22Rv1 (cell line): ENCODE results near the gene STPG2.

Experiments used
- H3K27ac ChIP-seq: fragments of 450-650 bp; 2 replicates; pipeline ENCODE4 v1.5.1; 2017
- ZFX ChIP-seq: fragments of 450-650 bp; IDR thresholded peaks from 2 replicates; pipeline ENCODE4 v1.6.1; 2017; ENCODE audit warnings: antibody characterized with exemption, borderline replicate concordance
- TF ChIP-seq, protein P1 (sequence below): fragments of 450-650 bp; IDR thresholded peaks from 2 replicates; pipeline ENCODE4 v1.5.1; 2017; ENCODE audit warnings: mild to moderate bottlenecking

Gene STPG2

DNA sequence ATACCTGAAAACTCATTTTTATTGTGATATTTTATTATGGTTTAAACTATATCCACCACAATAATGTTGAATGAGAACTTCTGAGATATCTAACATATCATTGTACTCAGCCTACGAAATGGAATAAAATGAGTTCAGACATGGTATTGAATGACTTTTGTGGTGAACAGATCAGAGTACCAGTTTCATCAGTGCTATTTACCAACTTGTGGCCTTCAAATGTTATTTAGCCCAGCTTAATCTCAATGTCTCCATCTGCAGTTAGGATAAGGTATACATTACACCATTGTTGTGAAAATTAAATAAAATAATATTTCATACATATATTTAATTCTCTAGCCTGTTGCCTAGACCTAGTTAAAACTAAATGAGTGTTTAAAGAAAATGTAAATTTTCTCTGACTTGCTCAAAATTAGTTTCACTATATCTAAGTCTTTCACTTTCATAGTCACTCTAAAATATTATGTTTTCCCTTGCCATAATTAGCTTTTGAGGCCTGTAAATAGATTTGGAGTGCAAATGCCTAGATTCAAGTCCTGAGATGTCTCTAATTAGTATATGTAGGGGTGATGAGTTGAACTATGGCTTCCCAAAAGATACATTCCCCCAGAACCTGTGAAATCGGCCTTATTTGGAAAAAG is 594.2 kb downstream of the STPG2 start:
- no peak overlapping the region for H3K27ac ChIP-seq
- no peak for TF ChIP-seq ZFX
- TF ChIP-seq, protein P1, sequence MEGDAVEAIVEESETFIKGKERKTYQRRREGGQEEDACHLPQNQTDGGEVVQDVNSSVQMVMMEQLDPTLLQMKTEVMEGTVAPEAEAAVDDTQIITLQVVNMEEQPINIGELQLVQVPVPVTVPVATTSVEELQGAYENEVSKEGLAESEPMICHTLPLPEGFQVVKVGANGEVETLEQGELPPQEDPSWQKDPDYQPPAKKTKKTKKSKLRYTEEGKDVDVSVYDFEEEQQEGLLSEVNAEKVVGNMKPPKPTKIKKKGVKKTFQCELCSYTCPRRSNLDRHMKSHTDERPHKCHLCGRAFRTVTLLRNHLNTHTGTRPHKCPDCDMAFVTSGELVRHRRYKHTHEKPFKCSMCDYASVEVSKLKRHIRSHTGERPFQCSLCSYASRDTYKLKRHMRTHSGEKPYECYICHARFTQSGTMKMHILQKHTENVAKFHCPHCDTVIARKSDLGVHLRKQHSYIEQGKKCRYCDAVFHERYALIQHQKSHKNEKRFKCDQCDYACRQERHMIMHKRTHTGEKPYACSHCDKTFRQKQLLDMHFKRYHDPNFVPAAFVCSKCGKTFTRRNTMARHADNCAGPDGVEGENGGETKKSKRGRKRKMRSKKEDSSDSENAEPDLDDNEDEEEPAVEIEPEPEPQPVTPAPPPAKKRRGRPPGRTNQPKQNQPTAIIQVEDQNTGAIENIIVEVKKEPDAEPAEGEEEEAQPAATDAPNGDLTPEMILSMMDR, result peak; percentile 16; the same call in 1 of the 2 replicates

DNA sequence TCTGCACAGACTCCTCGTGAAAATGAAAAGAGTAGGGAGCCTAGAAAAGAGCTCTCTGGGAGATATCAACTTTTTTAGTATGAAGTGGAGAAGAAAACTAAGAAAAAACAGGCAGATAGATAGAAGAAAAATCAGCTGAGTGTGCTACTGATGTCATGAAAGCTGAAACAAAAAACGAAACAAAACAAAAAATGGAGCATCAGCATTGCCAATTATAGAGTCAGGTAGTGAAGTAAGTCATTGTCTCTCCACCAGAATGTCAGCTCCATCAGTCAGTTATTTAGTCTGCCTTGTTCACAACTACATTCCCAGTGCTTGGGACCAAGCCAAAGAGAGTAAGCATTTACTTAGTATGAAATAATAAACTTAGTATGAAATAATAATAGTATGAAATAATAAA is 595.1 kb downstream of the STPG2 start:
- TF ChIP-seq, protein P1, result no peak
- no peak for TF ChIP-seq ZFX
- no peak overlapping the region for H3K27ac ChIP-seq

DNA sequence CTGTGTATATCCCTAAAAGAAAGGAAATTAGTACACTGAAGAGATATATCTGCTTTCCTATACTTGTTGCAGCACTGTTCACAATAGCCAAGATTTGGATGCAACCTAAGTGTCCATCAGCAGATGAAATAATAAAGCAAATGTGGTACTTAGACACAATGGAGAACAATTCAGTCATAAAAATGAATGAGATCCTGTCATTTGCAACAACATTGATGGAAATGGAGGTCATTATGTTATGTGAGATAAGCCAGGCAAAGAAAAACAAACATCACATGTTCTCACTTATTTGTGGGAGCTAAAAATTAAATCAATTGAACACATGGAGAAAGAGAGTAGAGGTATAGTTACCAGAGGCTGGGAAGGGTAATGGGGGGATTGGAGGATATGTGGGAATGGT is 611.9 kb downstream of the STPG2 start:
- H3K27ac ChIP-seq, result no peak overlapping the region
- TF ChIP-seq ZFX, result no peak
- TF ChIP-seq, protein P1, result no peak

DNA sequence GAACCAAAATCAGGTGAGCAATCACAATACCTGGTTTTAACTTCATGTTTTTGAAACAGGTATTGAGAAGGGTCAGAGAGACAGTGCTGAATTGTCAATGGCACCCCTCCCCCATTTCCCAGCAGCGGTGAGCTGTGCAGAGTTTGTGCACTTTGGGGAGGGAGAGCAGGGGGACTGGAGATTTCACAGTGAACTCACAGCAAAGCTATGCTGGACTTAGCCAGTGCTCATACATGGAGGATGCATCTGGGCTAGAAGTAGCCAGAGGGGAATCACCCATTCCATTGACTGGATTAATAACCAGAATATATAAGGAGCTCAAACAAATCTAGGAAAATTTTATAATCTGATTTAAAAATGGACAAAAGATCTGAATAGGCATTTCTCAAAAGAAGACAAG is 612.6 kb downstream of the STPG2 start:
- no peak overlapping the region for H3K27ac ChIP-seq
- TF ChIP-seq ZFX, result no peak
- TF ChIP-seq, protein P1, result no peak

DNA sequence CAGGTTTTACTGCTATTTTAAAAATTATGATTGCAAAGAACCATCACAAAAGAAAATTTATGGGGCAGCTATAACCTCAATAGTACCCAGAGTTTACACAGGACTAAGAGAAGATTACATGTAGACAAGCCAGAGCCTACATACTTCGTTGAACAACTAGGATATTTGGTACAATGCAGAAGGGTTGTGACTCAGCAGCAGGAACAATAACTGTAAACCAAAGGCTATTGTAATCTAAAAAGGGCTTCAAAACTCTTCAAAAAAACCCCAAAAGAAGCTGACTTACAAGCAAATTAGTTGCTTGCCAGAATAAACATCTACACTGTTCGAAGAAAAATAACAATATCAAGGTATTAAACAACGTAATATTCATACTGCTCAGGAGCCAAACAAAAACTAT is 618.0 kb downstream of the STPG2 start:
- H3K27ac ChIP-seq, result no peak overlapping the region
- TF ChIP-seq ZFX, result no peak
- TF ChIP-seq, protein P1, result no peak

DNA sequence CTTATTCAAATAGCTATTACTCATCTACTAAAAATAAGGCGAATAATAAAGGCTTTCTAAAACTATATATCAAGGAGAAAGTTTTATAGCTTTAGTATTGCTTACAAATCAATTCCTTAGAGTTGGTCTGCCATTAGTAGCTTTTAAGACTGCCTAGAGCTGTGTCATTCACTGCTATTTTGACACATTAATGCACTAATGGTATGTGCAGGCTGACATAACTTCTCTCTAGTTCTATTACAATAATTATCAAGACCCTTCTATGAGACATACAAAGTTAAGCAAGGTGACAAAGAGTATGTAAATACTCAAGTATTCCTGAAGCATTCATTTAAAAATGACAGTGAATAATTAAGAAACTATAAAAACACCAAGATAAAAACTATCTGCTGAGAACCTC is 625.3 kb downstream of the STPG2 start:
- H3K27ac ChIP-seq, result no peak overlapping the region
- no peak for TF ChIP-seq ZFX
- TF ChIP-seq, protein P1, result no peak

DNA sequence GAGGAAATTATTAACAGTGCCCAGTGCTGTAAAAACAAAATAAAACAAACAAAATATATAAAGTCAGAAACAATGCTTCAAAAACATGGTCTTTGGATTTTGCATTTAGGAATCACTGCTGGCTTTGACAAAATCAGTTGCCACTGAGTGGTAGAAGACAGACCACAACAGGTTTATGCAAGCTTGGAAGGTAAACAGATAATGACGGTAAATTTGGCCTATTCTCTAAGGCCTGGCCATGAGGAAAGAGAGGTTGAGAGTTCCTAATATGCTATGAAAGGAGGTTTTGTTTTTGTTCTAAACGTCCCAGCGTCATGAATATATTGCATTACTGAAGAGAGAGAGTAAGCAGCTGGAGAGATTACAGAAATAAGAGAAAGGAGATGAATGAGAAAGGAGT is 629.4 kb downstream of the STPG2 start:
- TF ChIP-seq, protein P1, result no peak
- TF ChIP-seq ZFX, result no peak
- H3K27ac ChIP-seq, result no peak overlapping the region
